Left ventricle myocardium superior (tissue), 1 donor: ENCODE data around the gene PM20D1. TPM values are rescaled to one million over a fixed set of nuclear protein-coding genes. Genes with fewer than 3 reads are reported as not detected.
A peak's percentile ranks its signal among the peaks of the same experiment; 100 is the strongest.
"Not testable (repeated sequence)": the region's sequence is repeated elsewhere in the genome, so short reads cannot be mapped to it uniquely, and the experiment has no call there.

Experiments
- ATAC-seq: fragments of 200-7000 bp; cut with Tn5 transposase; one replicate; pipeline ENCODE4 v1.9.1; 2020; ENCODE audit warnings: mild to moderate bottlenecking, moderate library complexity
- DNase-seq: peaks from one replicate; pipeline ENCODE4 v3.0.0-alpha.2; 2020
- intact Hi-C: fragments of 100-400 bp; cut with micrococcal nuclease; formaldehyde crosslinking; loops from one replicate; pipeline ENCODE4 v1.11.0; 2022
- long read RNA-seq: library from polyadenylated mRNA; unstranded; transcript quantifications from one replicate; pipeline ENCODE4 v2.0.0, GENCODE V29; 2021
- total RNA-seq: library from RNA; stranded (reverse); fragmentation: NEBNext Ultra II Directional; extraction: Animal tissue kit (Norgen Biotek cat#: 25700); gene quantifications from one replicate; pipeline ENCODE4 v1.2.1, GENCODE V29; 2021
- donor health status: DM: no; HTN: yes; CAD: no; lungs with severe emphysema.

The PM20D1 gene, protein sequence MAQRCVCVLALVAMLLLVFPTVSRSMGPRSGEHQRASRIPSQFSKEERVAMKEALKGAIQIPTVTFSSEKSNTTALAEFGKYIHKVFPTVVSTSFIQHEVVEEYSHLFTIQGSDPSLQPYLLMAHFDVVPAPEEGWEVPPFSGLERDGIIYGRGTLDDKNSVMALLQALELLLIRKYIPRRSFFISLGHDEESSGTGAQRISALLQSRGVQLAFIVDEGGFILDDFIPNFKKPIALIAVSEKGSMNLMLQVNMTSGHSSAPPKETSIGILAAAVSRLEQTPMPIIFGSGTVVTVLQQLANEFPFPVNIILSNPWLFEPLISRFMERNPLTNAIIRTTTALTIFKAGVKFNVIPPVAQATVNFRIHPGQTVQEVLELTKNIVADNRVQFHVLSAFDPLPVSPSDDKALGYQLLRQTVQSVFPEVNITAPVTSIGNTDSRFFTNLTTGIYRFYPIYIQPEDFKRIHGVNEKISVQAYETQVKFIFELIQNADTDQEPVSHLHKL
- 1.6 TPM for total RNA-seq
- long read RNA-seq = 0 reads

GRCh38 chr1:205849619-205850355 lies at the start of gene PM20D1:
TSS of gene PM20D1 (minus strand) at chr1:205850132. CDS start at chr1:205850072, 60 bp downstream.
- DNase-seq (peak; percentile 81), ATAC-seq (peak; percentile 100)
- intact Hi-C loops = no loop called here

GRCh38 chr1:205896351-205896750 lies 46.4 kb upstream of the PM20D1 start:
- intact Hi-C loops = no loop called here

DNA sequence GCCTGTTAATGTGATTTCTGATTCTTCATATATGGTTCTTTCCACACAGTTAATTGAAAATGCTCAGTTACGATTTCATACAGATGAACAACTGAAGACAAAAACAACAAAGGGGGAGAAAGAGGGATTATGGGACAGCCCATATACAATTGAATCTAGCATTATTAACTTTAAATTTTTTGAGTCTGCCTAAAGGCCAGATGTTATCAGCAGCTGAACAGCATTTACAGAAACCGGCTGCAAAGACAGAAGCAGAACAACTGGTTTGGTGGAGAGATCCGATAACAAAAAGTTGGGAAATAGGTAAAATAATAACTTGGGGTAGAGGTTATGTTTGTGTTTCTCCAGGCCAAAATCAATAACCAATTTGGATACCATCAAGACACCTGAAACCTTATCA lies 44.2 kb upstream of the PM20D1 start:
- ATAC-seq, DNase-seq, intact Hi-C loops: not testable (repeated sequence)

More at GRCh38 chr1:205896351-205896750, 46.4 kb upstream of the PM20D1 start:
- no peak for DNase-seq
- ATAC-seq = no peak

DNA sequence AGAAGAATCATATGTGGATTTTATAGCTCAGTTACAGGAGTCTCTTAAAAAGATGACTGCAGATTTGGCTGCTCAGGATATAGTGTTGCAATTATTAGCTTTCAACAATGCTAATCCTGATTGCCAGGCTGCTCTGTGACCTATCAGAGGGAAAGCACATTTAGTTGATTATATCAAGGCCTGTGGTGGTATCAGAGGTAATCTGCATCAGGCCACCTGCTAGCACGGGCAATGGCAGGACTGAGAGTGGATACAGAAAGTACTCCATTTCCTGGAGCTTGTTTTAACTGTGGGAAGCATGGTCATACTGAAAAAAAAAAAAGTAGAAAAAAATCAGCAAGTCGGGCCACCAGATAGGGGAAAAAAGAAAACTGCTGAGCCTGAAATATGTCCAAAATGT lies 42.2 kb upstream of the PM20D1 start:
- ATAC-seq, intact Hi-C loops, DNase-seq: not testable (repeated sequence)

GRCh38 chr1:205891481-205891880 lies 41.5 kb upstream of the PM20D1 start:
- ATAC-seq, DNase-seq, intact Hi-C loops: not testable (repeated sequence)

DNA sequence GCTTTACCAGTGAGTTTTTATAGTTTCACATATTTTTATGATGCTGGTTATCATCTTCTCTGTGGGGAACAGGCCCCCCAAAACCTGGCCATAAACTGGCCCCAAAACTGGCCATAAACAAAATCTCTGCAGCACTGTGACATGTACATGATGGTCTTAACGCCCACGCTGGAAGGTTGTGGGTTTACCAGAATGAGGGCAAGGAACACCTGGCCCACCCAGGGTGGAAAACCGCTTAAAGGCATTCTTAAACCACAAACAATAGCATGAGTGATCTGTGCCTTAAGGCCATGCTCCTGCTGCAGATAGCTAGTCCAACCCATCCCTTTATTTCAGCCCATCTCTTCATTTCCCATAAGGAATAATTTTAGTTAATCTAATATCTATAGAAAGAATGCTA lies 40.7 kb upstream of the PM20D1 start:
- ATAC-seq, DNase-seq: not testable (repeated sequence)

DNA sequence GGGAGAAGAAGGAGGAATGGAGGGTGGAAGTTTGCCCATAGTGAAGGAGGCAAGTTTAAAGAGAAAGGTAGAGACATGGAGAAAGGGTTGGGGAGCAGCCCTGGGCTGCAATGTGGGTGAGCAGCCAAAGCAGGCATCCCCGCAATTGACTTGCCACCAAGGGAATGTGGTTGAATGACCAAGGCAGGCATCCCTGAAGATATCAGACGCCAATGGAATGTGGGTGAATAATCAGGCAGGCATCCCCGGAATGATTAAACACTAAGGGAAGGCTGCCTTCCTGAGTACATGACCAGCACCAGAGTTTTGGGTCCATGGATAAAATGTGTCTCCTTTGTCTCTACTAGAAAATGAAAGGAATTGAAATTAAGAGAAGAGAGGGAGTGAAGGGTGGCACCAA lies 39.8 kb upstream of the PM20D1 start:
- ATAC-seq, DNase-seq: not testable (repeated sequence)

More for the DNA sequence above, 40.7 kb upstream of the PM20D1 start:
- intact Hi-C loops = not testable (repeated sequence)

DNA sequence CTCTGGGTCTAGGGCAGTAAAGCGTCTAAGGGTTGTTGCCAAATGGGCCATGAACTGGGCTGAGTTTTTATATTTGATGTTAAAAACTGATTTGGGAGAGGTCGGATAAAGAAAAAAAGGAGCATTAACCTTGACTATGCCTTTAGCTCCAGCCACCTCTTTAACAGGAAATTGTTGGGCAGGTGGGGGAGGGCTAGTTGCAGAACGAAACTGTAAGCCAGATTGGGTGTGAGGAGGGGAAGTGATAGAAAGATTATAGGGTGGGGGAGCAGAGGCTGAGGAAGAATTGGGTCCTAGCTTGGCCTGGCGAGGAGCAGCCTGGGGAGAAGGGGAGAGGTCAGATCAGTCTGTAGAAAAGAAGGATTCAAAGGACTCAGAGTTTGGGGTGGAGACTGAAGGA lies 39.1 kb upstream of the PM20D1 start:
- DNase-seq, intact Hi-C loops, ATAC-seq: not testable (repeated sequence)

More for the DNA sequence above, 39.8 kb upstream of the PM20D1 start:
- intact Hi-C loops = not testable (repeated sequence)

- DNase-seq = no peak
- intact Hi-C loops = no loop called here
Observed at GRCh38 chr1:205883792-205884191, 33.9 kb upstream of the PM20D1 start.

GRCh38 chr1:205880923-205881322 lies 31.0 kb upstream of the PM20D1 start:
- DNase-seq (no peak), ATAC-seq (no peak)
- intact Hi-C loops = no loop called here

More at GRCh38 chr1:205883792-205884191, 33.9 kb upstream of the PM20D1 start:
- ATAC-seq = no peak

DNA sequence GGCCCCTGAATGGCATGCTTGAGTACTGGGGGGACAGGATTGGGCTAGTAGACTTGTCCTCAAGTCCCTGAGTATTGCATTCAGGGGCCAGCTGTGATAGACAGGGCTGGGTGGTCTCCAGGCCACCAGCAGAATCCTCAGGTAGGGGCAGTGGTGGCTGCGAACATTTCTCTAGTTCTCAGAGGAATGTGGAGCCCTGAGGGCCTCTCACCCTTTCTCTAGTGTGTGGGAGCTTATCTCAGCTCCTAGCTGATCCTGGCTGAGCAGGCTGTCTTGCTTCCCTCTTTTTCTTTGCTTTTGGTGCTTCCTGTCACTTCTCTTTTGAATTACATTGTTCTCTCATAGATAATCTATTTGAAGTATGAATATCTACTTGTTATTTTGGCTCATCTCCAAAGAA lies 30.0 kb upstream of the PM20D1 start:
- ATAC-seq (no peak), DNase-seq (no peak)
- intact Hi-C loops = no loop called here

- ATAC-seq (no peak), DNase-seq (no peak)
- intact Hi-C loops = no loop called here
Observed at GRCh38 chr1:205878026-205878425, 28.1 kb upstream of the PM20D1 start.

- intact Hi-C loops, ATAC-seq, DNase-seq: not testable (repeated sequence)
Observed at GRCh38 chr1:205873148-205873547, 23.2 kb upstream of the PM20D1 start.

GRCh38 chr1:205870236-205870635 lies 20.3 kb upstream of the PM20D1 start:
- ATAC-seq = no peak
- intact Hi-C loops = no loop called here
- DNase-seq = no peak

DNA sequence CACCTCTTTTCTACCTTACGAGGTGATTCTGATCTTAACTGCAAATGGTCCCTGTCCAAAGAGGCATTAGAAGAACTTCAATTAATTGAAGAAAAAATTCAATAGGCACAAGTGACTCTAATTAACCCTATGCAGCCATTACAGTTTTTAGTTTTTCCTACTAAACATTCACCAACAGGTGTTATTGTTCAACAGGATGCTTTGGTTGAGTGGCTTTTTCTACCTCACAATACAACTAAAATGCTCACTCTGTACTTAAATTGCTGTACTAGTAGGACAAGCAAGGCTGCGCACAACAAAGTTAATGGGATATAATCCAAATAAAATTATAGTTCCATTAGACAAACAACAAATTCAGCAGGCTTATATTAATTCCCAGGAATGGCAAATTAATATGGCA lies 11.6 kb upstream of the PM20D1 start:
- intact Hi-C loops = no loop called here
- ATAC-seq (no peak), DNase-seq (no peak)

DNA sequence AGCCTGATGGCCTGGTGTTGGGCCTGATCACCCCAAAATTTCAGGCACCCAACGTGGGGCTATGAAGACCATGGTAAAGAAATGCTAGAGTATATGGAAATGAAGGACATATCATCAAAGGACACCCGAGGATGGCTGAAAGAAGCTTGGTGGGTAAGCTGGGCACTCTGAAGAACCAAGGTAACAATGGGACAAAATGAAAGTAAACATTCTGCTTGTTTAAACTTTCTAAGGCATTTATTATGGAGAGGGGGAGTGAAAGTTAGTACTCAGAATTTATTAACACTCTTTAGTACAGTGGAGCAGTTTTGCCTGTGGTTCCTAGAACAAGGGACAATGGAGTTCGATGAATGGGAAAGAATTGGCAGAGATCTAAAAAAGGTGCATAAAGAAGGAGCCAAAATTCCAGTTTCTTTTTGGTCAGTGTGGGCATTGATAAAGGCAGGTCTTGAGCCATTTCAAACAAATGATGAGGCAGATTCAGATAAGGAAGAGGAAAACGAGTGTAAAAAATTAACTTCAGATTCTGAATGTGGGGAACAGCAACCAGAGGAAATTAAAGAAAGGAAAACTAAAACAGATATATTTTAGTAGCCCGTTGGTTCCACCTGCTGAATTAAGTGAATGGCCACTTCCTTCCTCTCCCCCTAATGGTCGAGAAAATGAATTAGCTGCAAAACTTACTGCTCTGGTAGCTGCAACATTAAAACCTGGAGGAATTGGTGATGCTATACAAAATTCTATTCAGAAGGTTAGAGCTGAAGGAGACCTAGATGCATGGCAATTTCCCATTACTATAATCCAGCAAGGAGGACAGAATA lies 8.4 kb upstream of the PM20D1 start:
- intact Hi-C loops = no loop called here
- ATAC-seq (no peak), DNase-seq (no peak)

GRCh38 chr1:205857501-205857900 lies 7.6 kb upstream of the PM20D1 start:
- ATAC-seq, intact Hi-C loops: not testable (repeated sequence)

DNA sequence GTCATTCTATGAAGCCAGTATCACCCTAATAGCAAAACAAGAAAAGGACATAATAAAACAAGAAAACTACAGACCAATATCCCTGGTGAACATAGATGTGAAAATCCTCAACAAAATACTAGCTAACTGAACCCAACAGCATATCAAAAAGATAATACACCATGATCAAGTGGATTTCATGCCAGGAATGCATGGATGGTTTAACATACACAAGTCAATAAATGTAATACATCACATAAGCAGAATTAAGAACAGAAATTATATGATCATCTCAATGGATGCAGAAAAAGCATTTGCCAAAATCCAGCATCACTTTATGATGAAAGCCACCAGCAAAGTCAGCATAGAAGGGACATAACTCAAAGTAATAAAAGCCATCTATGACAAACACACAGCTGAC lies 6.5 kb upstream of the PM20D1 start:
- intact Hi-C loops = no loop called here
- DNase-seq (no peak), ATAC-seq (no peak)

More at GRCh38 chr1:205857501-205857900, 7.6 kb upstream of the PM20D1 start:
- not testable (repeated sequence) for DNase-seq

- intact Hi-C loops = no loop called here
- no peak for ATAC-seq
Observed at GRCh38 chr1:205852969-205853368, 3.0 kb upstream of the PM20D1 start.

More at GRCh38 chr1:205852969-205853368, 3.0 kb upstream of the PM20D1 start:
- DNase-seq = no peak
